HG03575 (cell line): ENCODE results near the gene GLYATL2.

Experiments
- ATAC-seq: cut with Tn5 transposase; IDR thresholded peaks from one replicate; pipeline ENCODE4 v1.9.1; 2021; ENCODE audit not compliant: unreplicated experiment, insufficient number of reproducible peaks, low FRiP score; ENCODE audit errors: extremely low read depth

The GLYATL2 gene

DNA sequence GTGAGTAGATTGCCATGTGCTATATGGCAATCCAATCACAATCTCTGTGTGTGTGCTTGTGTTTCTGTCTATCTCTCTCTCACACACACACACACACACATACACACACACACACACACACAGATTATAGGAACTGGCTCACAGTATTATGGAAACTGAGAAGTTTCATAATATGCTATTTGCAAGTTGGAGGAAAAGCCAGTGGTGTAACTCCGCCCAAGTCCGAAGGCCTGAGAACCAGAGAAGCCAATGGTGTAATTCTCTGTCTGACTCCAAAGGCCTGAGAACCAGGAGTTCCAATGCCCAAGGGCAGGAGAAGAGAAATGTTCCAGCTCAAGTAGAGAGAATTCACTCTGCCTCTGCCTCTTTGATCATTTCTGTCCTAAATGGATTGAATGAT lies 37.2 kb downstream of the GLYATL2 start:
- ATAC-seq = no peak

DNA sequence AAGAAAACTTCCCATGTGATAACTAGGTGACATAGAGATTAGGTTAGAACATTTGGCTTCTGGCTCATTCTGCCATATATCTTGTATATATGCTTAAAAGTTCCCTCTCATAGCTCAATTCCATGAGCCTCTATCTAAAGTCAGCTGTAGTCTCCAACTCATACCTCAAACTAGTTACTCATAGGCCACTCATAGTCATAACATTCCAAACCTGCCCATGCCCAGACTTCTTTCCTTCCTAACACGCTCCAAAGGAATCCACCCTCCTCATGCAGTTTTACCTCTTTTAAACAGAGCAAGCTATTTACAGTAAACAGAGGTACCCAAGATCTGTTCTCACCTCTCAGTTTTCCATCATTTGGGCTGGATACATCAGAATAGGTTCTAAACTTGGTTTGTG lies 39.4 kb downstream of the GLYATL2 start:
- no peak for ATAC-seq

DNA sequence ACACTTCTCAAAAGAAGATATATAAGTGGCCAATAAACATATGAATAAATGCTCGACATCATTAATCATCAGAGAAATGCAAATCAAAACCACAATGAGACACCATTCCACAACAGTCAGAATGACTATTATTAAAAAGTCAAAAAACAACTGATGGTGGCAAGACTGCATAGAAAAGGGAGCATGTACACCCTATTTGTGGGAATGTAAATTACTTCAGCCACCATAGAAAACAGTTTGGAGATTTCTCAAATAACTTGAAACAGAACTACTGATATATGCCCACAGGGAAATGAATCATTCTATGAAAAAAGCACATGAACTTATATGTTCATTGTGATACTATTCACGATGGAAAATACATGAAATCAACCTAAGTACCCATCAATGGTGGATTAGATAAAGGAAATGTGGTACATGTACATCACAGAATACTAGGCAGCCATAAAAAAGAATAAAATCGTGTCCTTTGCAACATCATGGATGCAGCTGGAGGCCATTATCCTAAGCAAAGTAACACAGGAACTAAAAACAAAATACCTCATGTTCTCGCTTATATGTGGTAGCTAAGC lies 42.4 kb downstream of the GLYATL2 start:
- ATAC-seq = no peak

DNA sequence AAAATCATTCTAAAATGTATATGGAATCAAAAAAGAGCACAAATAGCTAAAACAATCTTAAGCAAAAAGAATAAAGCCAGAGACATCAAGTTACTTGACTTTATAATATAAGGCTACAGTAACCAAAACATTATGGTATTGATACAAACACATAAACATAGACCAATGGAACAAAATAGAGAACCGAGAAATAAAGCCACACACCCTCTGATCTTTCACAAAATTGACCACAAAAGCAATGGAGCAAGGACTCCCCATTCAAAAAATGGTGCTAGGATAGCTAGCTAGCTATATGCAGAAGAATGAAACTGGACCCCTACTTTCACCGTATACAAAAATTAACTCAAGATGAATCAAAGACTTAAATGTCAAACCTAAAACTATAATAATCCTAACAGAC lies 43.2 kb downstream of the GLYATL2 start:
- ATAC-seq = no peak

DNA sequence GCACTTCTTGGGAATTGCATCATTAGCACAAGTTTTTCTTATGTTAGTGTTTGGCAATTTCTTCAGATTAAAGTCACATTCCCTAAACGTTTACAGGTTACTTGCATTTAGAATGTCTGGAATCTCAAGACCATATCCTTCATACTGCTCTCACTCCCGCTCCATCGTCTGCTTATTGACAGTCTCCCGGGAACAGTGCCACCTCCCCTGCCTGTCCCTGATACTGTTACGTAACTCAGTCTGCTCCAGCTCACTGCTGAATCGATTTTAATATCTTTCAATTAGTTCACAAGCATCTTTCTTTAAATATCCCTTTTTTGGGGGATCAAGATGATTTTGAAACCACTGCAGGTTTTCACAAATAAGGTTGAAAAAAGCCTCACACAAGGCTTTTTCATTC lies 48.2 kb downstream of the GLYATL2 start:
- no peak for ATAC-seq

DNA sequence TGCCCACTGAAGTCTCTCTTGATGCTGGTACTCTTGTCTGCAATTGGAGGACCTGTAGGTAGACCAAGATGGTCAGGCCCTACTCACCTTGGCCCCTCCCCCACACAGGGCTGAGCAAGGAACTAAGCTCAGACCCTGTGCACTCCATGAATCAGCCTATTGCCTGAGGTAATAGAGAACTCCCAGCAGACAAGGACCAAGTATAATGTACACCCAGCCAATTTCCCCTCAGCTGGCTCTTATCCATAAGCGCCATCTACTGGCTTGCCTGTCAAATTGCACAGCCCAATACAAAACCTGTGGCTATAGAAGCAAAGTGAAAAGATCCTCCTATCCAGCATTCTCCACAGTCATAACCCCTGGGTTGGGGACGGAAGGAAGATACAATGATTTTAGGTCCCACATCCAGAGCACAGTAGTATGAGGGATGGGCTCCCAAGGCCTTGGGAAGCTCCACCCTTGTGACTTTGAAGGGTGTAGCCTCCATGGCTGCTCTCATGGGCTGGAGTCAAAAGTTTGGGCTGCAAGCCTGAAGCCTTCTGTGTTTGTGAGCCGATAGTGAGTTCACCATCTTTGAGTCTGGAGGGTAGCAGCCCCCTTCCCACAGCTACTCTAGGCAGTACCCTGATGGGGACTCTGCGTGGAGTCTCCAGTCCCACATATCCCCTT lies 56.0 kb downstream of the GLYATL2 start:
- ATAC-seq = peak; percentile 74

DNA sequence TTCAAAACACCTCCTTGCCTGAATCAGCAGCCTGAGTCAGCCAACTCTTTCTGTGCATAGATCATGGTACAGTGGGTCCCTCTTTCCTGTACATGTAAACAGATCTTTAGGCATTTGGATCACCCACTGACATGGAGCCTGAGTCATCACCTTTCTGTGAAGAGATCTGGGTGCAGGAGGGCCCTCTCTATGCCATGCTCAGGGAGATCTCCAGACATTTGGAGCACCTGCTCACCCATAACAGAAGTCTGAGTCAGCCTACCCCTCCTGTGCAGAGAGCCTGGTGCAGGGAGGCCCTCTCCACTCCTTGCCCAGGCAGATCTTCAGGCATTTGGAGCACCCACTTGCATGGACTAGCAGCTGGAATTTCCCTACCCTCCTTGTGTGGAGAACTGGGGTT lies 56.6 kb downstream of the GLYATL2 start:
- ATAC-seq = no peak

DNA sequence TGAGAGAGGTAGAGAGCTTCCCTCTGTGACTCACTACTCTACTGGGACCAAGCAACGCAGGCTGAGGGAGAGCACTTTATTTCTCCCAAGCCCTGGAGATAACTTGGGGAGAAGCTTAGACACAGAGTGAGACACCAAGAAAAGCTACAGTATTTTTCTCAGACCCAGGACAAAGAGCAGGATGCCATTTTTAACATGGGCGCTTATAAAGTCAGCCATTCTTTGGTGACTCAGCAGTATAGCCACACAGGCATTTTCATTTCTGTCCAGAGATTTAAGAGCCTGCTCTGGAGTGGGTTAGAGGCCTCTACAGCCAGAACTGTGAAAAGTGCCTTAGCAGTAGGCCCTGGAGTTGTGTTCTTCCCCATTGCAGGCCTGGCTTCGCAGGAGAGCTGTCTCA lies 57.8 kb downstream of the GLYATL2 start:
- ATAC-seq = no peak

DNA sequence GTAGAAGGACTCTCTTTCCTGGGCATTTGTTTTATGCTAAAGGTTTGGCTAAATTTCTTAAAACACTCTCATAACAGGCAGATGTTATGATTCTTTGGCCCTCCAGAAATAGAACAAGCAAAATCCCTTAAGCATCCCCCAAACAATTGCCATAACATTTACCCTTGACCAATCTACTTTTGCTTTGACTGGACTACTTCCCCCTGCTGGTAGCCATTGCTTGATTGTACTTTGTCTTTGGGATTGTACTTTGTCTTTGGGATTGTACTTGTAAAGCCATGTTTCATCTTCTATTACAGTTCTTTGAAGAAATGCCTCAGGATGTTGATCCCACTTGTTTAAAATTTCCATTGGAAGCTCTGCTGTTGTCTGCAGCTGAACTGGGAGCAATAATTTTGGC lies 59.5 kb downstream of the GLYATL2 start:
- ATAC-seq = no peak
